IMR-90 (cell line): ENCODE measurements around the gene EXOC4. TPM values are rescaled to one million over a fixed set of nuclear protein-coding genes. Genes with fewer than 3 reads are reported as not detected.

Experiments
- ATAC-seq: fragments of 200-7000 bp; cut with Tn5 transposase; 2 replicates; pipeline ENCODE4 v1.9.1; 2020; ENCODE audit warnings: low read depth, mild to moderate bottlenecking, moderate library complexity
- BruUV-seq: library from RNA; stranded (reverse); fragments of 400-500 nt; replicated peaks from 2 replicates; lab custom pipeline; 2021; lab: Mats Ljungman, UMichigan
- CTCF ChIA-PET: fragments of 300-600 bp; formaldehyde crosslinking; extraction: SDS; loops from one replicate; lab custom pipeline; 2021; ENCODE audit warnings: antibody characterized with exemption; lab: Yijun Ruan, JAX
- POLR2A ChIA-PET: fragments of 300-600 bp; sonication (Branson Sonifier 250); formaldehyde crosslinking; loops from one replicate; lab custom pipeline; 2022; ENCODE audit warnings: antibody characterized with exemption; ENCODE audit not compliant: unreplicated experiment; lab: Charles Lee
- DNase-seq: peaks from one replicate; pipeline ENCODE4 v3.0.0; 2013
- H2AFZ ChIP-seq: replicated peaks from 2 replicates; pipeline ENCODE3; 2013; ENCODE audit warnings: low read length, mild to moderate bottlenecking; ENCODE audit not compliant: poor library complexity
- H2AK5ac ChIP-seq: 2 replicates; pipeline ENCODE4 v1.6.1; 2013; ENCODE audit warnings: low read depth, low read length, inconsistent platforms
- H2AK9ac ChIP-seq: replicated peaks from 2 replicates; pipeline ENCODE3; 2013; ENCODE audit warnings: mild to moderate bottlenecking, low read depth, low read length, moderate library complexity; ENCODE audit not compliant: poor library complexity
- H2BK120ac ChIP-seq: 2 replicates; pipeline ENCODE4 v1.6.1; 2013; ENCODE audit warnings: low read depth, low read length, inconsistent platforms
- H2BK15ac ChIP-seq: 3 replicates; pipeline ENCODE4 v1.6.1; 2013; ENCODE audit warnings: low read depth, low read length, inconsistent platforms
- H2BK20ac ChIP-seq: 2 replicates; pipeline ENCODE4 v1.6.1; 2013; ENCODE audit warnings: low read depth, mild to moderate bottlenecking, inconsistent platforms, low read length, moderate library complexity
- H2BK5ac ChIP-seq: 2 replicates; pipeline ENCODE4 v1.6.1; 2013; ENCODE audit warnings: mild to moderate bottlenecking, low read depth, low read length, inconsistent platforms; ENCODE audit not compliant: poor library complexity, severe bottlenecking
- H3K14ac ChIP-seq: replicated peaks from 2 replicates; pipeline ENCODE4 v1.6.1; 2013; ENCODE audit warnings: low read depth, low read length, inconsistent platforms
- H3K18ac ChIP-seq: 2 replicates; pipeline ENCODE4 v1.6.1; 2013; ENCODE audit warnings: low read depth, low read length, control low read depth
- H3K23ac ChIP-seq: 2 replicates; pipeline ENCODE4 v1.6.1; 2013; ENCODE audit warnings: low read depth, low read length, inconsistent platforms
- H3K27ac ChIP-seq: 2 replicates; pipeline ENCODE4 v1.5.1; 2013; ENCODE audit warnings: mild to moderate bottlenecking, control low read depth, low read length; ENCODE audit not compliant: insufficient read depth
- H3K27me3 ChIP-seq: 2 replicates; pipeline ENCODE4 v1.6.1; 2013; ENCODE audit warnings: low read length; ENCODE audit not compliant: control insufficient read depth, insufficient read depth
- H3K36me3 ChIP-seq: 2 replicates; pipeline ENCODE4 v1.6.1; 2013; ENCODE audit warnings: low read length, mixed read lengths; ENCODE audit not compliant: control insufficient read depth, insufficient read depth
- H3K4ac ChIP-seq: 2 replicates; pipeline ENCODE4 v1.6.1; 2013; ENCODE audit warnings: low read depth, low read length, inconsistent platforms
- H3K4me1 ChIP-seq: 2 replicates; pipeline ENCODE4 v1.6.1; 2013; ENCODE audit warnings: low read length, mixed read lengths; ENCODE audit not compliant: control insufficient read depth, insufficient read depth
- H3K4me2 ChIP-seq: 2 replicates; pipeline ENCODE4 v1.6.1; 2013; ENCODE audit warnings: low read depth, mild to moderate bottlenecking, control low read depth, low read length, moderate library complexity
- H3K4me3 ChIP-seq: 2 replicates; pipeline ENCODE4 v1.5.1; 2013; ENCODE audit warnings: low read depth, mild to moderate bottlenecking, control low read depth, low read length, moderate library complexity; ENCODE audit not compliant: insufficient read depth
- H3K56ac ChIP-seq: 2 replicates; pipeline ENCODE4 v1.6.1; 2013; ENCODE audit warnings: low read length, inconsistent platforms; ENCODE audit not compliant: insufficient read depth; ENCODE audit errors: extremely low read depth
- H3K79me1 ChIP-seq, 2 experiments: 2 replicates each; pipeline ENCODE4 v1.6.1; 2013; ENCODE audit warnings: low read length in 2 of 2, inconsistent platforms in 1 of 2, low read depth in 1 of 2
- H3K9ac ChIP-seq: 2 replicates; pipeline ENCODE4 v1.6.1; 2013; ENCODE audit warnings: low read depth, low read length, control low read depth
- H3K9me1 ChIP-seq: 2 replicates; pipeline ENCODE4 v1.6.1; 2013; ENCODE audit warnings: low read length, inconsistent platforms; ENCODE audit not compliant: insufficient read depth
- H3K9me3 ChIP-seq: 2 replicates; pipeline ENCODE4 v1.6.1; 2013; ENCODE audit warnings: low read length; ENCODE audit not compliant: control insufficient read depth, insufficient read depth
- H4K20me1 ChIP-seq: 2 replicates; pipeline ENCODE4 v1.6.1; 2013; ENCODE audit warnings: low read length, inconsistent platforms; ENCODE audit not compliant: insufficient read depth
- H4K5ac ChIP-seq: 2 replicates; pipeline ENCODE4 v1.6.1; 2013; ENCODE audit warnings: mild to moderate bottlenecking, low read depth, low read length, control low read depth
- H4K8ac ChIP-seq, 2 experiments: 2 replicates each; pipeline ENCODE4 v1.6.1; 2013; ENCODE audit warnings: low read depth in 2 of 2, low read length in 2 of 2, control low read depth in 1 of 2, inconsistent platforms in 1 of 2
- H4K91ac ChIP-seq: 2 replicates; pipeline ENCODE4 v1.6.1; 2013; ENCODE audit warnings: low read depth, low read length, inconsistent platforms; ENCODE audit not compliant: insufficient read depth
- BHLHE40 ChIP-seq: fragments of 150-350 bp; IDR thresholded peaks from 2 replicates; pipeline ENCODE4 v1.6.1; 2016; ENCODE audit warnings: mild to moderate bottlenecking, low read depth, low read length
- CEBPB ChIP-seq: IDR thresholded peaks from 2 replicates; pipeline ENCODE4 v1.6.1; 2012; ENCODE audit warnings: low read depth, low read length, improper control_type of control experiment
- CHD1 ChIP-seq: IDR thresholded peaks from 2 replicates; pipeline ENCODE4 v1.6.1; 2012; ENCODE audit warnings: low read depth, low read length, improper control_type of control experiment
- FOS ChIP-seq: fragments of 150-350 bp; IDR thresholded peaks from 2 replicates; pipeline ENCODE4 v1.6.1; 2016; ENCODE audit warnings: low read depth, low read length
- MAFK ChIP-seq: IDR thresholded peaks from 2 replicates; pipeline ENCODE4 v1.6.1; 2012; ENCODE audit warnings: low read depth, low read length, improper control_type of control experiment
- MAZ ChIP-seq: IDR thresholded peaks from 2 replicates; pipeline ENCODE4 v1.6.1; 2012; ENCODE audit warnings: low read depth, mild to moderate bottlenecking, low read length, improper control_type of control experiment, moderate library complexity, borderline replicate concordance
- MXI1 ChIP-seq: IDR thresholded peaks from 2 replicates; pipeline ENCODE4 v1.6.1; 2012; ENCODE audit warnings: low read depth, mild to moderate bottlenecking, low read length, moderate library complexity, borderline replicate concordance
- NFE2L2 ChIP-seq: fragments of 150-350 bp; IDR thresholded peaks from 2 replicates; pipeline ENCODE4 v1.6.1; 2016; ENCODE audit warnings: low read depth, mild to moderate bottlenecking, low read length
- POLR2A ChIP-seq: IDR thresholded peaks from 2 replicates; pipeline ENCODE4 v1.6.1; 2012; ENCODE audit warnings: mild to moderate bottlenecking, low read depth, low read length
- RAD21 ChIP-seq: IDR thresholded peaks from 2 replicates; pipeline ENCODE4 v1.6.1; 2012; ENCODE audit warnings: low read length, improper control_type of control experiment
- RFX5 ChIP-seq: IDR thresholded peaks from 2 replicates; pipeline ENCODE4 v1.8.0; 2012; ENCODE audit warnings: low read depth, mild to moderate bottlenecking, low read length, moderate library complexity
- SMC3 ChIP-seq: fragments of 150-350 bp; IDR thresholded peaks from 2 replicates; pipeline ENCODE4 v1.6.1; 2016; ENCODE audit warnings: low read depth, mild to moderate bottlenecking, antibody characterized with exemption, low read length, moderate library complexity
- dilution Hi-C: fragments of 300-500 bp; cut with HindIII; formaldehyde crosslinking; loops from one replicate; pipeline ENCODE4 v1.14.3; 2018; ENCODE audit warnings: low sequenced_read_pairs; ENCODE audit not compliant: unreplicated experiment
- in situ Hi-C: fragments of 300-500 bp; cut with MboI; formaldehyde crosslinking; loops from 3 replicates; pipeline ENCODE4 v1.14.3; 2019; ENCODE audit warnings: low sequenced_read_pairs, inconsistent platforms, mixed read lengths
- intact Hi-C: fragments of 100-400 bp; cut with micrococcal nuclease; formaldehyde crosslinking; loops from 2 replicates; pipeline ENCODE4 v1.10.0; 2022
- polyA plus RNA-seq, 3 experiments: library from polyadenylated mRNA; depleted of rRNA; stranded (reverse); fragments of >200 nt; gene quantifications; 2 replicates each; pipeline ENCODE4 v1.2.3, GENCODE V29; 2012; ENCODE audit warnings: low replicate concordance in 1 of 3
- total RNA-seq: library from RNA; depleted of rRNA; stranded (reverse); fragments of >200 nt; gene quantifications from 2 replicates; pipeline ENCODE4 v1.2.3, GENCODE V29; 2012
- TF ChIP-seq, protein P1 (sequence below): fragments of 150-350 bp; IDR thresholded peaks from 2 replicates; pipeline ENCODE4 v1.6.1; 2017; ENCODE audit warnings: mild to moderate bottlenecking, antibody characterized with exemption, low read length, low read depth
- TF ChIP-seq, protein P2 (sequence below): fragments of 150-350 bp; IDR thresholded peaks from 2 replicates; pipeline ENCODE4 v1.6.1; 2016; ENCODE audit warnings: low read depth, mild to moderate bottlenecking, low read length, moderate library complexity, borderline replicate concordance

Gene EXOC4
- total and polyA plus RNA-seq, 2 of the 4 experiments (the other 2 are of a cell fraction): 25.4 to 94.6 TPM

DNA sequence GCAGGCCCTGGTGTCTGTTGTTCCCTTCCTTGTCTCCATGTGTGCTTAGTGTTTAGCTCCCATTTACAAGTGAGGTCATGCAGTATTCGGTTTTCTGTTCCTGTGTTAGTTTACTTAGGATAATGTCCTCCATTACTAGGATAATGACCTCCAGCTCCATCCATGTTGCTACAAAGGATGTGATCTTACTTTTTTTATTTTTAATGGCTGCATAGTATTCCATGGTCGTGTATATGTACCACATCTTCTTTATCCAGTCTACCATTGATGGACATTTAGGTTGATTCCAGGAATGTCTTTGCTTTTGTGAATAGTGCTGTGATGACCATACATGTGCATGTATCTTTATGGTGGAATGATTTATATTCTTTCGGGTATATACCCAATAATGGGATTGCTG lies 333.4 kb downstream of the EXOC4 start (continued):
- TF ChIP-seq, protein P1, sequence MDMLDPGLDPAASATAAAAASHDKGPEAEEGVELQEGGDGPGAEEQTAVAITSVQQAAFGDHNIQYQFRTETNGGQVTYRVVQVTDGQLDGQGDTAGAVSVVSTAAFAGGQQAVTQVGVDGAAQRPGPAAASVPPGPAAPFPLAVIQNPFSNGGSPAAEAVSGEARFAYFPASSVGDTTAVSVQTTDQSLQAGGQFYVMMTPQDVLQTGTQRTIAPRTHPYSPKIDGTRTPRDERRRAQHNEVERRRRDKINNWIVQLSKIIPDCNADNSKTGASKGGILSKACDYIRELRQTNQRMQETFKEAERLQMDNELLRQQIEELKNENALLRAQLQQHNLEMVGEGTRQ: no peak
- TF ChIP-seq SMC3: no peak

DNA sequence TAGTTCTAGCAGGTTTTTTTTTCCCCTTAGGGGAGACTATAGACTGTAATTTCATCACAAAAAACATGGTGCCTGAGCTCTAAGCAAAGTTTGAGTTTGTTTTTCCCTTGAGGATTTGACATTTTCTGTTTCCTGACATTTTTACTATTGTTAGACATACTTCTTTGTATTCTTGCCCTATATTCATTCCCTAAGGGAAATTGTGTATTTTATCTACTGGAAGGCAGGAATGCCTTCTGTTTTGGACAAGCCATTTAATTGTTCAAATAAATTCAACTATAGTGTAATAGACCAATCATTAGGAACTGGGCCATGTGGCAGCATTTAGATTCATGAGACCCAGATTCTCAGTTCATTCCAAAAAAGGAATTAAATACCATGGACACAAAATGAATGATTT lies 335.0 kb downstream of the EXOC4 start:
- Histone ChIP-seq H4K8ac (no peak overlapping the region), H3K4me2 (no peak overlapping the region), H3K4me3 (no peak overlapping the region), H2BK20ac (no peak overlapping the region), H2BK15ac (no peak overlapping the region), H2AK5ac (no peak overlapping the region), H4K5ac (no peak overlapping the region), H3K9me1 (peaks cover 7% of the 10 kb centered on the region), H3K27ac (no peak overlapping the region), H2BK5ac (no peak overlapping the region), H3K56ac (no peak overlapping the region), H2BK120ac (no peak overlapping the region), H4K91ac (no peak overlapping the region), H3K79me1 (peaks cover 3 to 16% of the 10 kb centered on the region in 2 experiments; a peak in 3 of 4 replicates), H3K36me3 (no peaks in the 10 kb centered on the region), H3K9ac (no peak overlapping the region), H3K9me3 (no peaks in the 10 kb centered on the region), H2AK9ac (no peak overlapping the region), H3K18ac (no peak overlapping the region), H2AFZ (no peak overlapping the region), H3K4me1 (peaks cover 9% of the 10 kb centered on the region), H3K27me3 (no peaks in the 10 kb centered on the region), H4K20me1 (no peaks in the 10 kb centered on the region), H3K23ac (no peak overlapping the region), H3K4ac (no peak overlapping the region), H3K14ac (no peak overlapping the region)
- intact Hi-C loops (no loop called here), in situ Hi-C loops (no loop called here), dilution Hi-C loops (no loop called here)
- DNase-seq (no peak), ATAC-seq (no peak)
- POLR2A ChIA-PET: no interaction called here
- CTCF ChIA-PET: no interaction called here
- no TSS peak for BruUV-seq
- TF ChIP-seq CEBPB (no peak), CHD1 (no peak), BHLHE40 (no peak), FOS (no peak), MAZ (no peak), NFE2L2 (no peak), RAD21 (no peak), MAFK (no peak), POLR2A (no peak), RFX5 (no peak), MXI1 (no peak)
- TF ChIP-seq, protein P1: no peak
- TF ChIP-seq, protein P2, sequence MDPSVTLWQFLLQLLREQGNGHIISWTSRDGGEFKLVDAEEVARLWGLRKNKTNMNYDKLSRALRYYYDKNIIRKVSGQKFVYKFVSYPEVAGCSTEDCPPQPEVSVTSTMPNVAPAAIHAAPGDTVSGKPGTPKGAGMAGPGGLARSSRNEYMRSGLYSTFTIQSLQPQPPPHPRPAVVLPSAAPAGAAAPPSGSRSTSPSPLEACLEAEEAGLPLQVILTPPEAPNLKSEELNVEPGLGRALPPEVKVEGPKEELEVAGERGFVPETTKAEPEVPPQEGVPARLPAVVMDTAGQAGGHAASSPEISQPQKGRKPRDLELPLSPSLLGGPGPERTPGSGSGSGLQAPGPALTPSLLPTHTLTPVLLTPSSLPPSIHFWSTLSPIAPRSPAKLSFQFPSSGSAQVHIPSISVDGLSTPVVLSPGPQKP: no peak
